T-helper 2 cell treated with Interferon-gamma antibody and Interleukin-4, amounts not matched to agents 5 μg/mL and 100 μg/mL, for 36 hours (primary cell): Measurements from ENCODE around the gene KATNB1.
"Not testable (repeated sequence)": the region's sequence is repeated elsewhere in the genome, so short reads cannot be mapped to it uniquely, and the experiment has no call there.

ENCODE experiments used
- DNase-seq: peaks from one replicate; pipeline ENCODE4 v3.0.0; 2021; ENCODE audit warnings: low spot score
- H3K27ac Mint-ChIP-seq: one replicate; pipeline ENCODE4 v1.8.0; 2021; ENCODE audit warnings: mild to moderate bottlenecking, mixed read lengths
- H3K27me3 Mint-ChIP-seq: one replicate; pipeline ENCODE4 v1.8.0; 2021; ENCODE audit warnings: low read depth, mixed read lengths
- H3K36me3 Mint-ChIP-seq: one replicate; pipeline ENCODE4 v1.8.0; 2021; ENCODE audit warnings: low read depth, mixed read lengths
- H3K4me1 Mint-ChIP-seq: one replicate; pipeline ENCODE4 v1.8.0; 2021; ENCODE audit warnings: low read depth, mixed read lengths
- H3K4me3 Mint-ChIP-seq: one replicate; pipeline ENCODE4 v1.8.0; 2022; ENCODE audit warnings: mild to moderate bottlenecking, moderate library complexity, mixed read lengths
- H3K9me3 Mint-ChIP-seq: one replicate; pipeline ENCODE4 v1.8.0; 2021; ENCODE audit warnings: mixed read lengths

KATNB1 gene

DNA sequence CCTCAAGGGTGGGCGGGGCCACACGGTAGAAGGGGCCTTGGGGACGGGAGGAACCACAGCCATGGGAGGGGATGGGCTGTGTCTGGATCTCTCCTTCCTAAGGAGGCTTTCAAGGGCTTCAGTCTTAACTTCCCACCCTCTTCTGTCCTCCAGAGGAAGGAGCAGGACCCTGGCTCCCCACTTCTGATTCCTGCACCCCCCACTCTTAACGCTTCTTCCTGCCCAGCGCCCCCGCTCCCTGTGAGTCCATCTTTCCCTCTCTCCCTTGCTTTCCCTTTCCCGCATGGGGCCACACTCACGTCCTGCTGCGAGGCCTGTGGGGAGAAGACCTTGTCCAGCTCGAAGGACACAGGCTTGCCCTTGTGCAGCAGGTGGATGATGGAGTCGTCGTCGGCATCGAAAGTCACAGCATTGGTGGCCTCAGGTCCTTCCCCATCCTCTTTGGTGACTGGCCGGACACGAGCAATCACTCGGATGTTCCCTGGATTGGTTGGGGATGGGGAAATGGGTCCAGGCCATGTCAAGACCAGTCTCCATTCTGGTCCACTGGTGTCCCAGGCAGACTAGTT, 29.7 kb downstream of the KATNB1 start:
- Mint-ChIP-seq H3K9me3 (no peaks in the 10 kb centered on the region), H3K27ac (no peak overlapping the region), H3K27me3 (no peaks in the 10 kb centered on the region), H3K4me1 (peaks cover 3% of the 10 kb centered on the region), H3K36me3 (no peaks in the 10 kb centered on the region), H3K4me3 (no peak overlapping the region)
- no peak for DNase-seq

DNA sequence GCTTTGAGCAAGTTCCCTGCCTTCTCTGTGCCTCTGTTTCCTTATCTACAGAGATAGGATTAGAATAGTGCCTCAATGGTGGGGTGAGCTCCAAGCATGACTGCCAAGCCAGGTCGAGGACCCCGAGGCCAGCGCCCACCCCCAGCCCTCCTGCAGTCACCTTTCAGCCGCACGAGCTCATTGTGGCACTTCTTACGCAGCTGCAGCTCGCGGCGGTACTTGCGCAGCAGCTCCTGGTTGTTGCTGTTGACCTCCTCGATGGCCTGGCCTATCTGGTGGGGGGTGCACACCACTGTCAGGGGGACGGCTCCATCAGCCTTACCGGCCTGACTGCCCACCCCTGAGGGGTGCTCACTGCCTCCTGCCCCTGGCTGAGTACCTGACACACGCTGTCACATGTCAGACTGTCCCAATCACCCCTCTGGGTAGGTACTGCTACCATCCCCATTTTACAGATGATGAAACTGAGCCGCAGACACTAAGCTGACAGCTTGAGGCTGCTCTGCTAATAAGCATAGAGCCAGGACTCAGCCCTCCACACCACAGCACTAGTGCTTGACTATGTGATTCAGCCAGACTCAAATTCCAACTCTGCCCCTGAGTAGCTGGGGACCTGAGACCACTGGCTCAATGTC, 31.3 kb downstream of the KATNB1 start:
- no peak for DNase-seq
- no peak overlapping the region for H3K27ac Mint-ChIP-seq

DNA sequence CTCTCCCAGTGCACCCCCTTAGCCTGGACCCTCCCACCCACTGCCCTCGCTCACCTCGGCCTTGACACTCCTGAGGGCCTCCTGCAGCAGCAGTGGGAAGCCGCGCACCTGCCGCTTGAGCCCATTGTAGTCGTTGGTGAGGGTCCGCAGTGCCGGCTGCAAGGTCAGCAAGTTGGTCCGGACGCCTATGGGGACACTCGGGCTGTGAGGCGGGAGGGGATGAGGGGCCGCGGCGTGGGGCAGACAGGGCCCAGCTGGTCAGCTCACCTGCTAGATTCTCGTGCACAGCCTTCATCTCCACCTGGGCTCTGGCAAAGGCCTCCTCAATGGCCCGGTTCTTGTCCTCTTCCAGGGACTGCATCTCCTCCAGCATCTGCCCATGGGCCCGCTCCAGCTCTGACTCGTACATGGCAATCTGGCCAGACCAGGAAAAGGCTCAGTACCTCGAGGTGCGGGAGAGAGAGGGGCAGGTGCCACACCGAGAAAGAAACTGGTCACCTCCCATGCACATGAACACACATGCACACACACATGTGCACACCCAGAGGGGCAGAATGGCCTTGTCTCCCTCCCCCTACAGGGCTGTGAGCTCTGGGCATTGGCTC, 34.1 kb downstream of the KATNB1 start:
- DNase-seq: no peak
- no peaks in the 10 kb centered on the region for H3K4me1 Mint-ChIP-seq
- no peaks in the 10 kb centered on the region for H3K9me3 Mint-ChIP-seq
- no peak overlapping the region for H3K27ac Mint-ChIP-seq
- H3K36me3 Mint-ChIP-seq: no peaks in the 10 kb centered on the region
- no peak overlapping the region for H3K4me3 Mint-ChIP-seq
- no peaks in the 10 kb centered on the region for H3K27me3 Mint-ChIP-seq

More for the DNA sequence above, 31.3 kb downstream of the KATNB1 start:
- Mint-ChIP-seq H3K27me3 (no peaks in the 10 kb centered on the region), H3K4me1 (peaks cover 3% of the 10 kb centered on the region), H3K9me3 (no peaks in the 10 kb centered on the region), H3K36me3 (no peaks in the 10 kb centered on the region), H3K4me3 (no peak overlapping the region)

DNA sequence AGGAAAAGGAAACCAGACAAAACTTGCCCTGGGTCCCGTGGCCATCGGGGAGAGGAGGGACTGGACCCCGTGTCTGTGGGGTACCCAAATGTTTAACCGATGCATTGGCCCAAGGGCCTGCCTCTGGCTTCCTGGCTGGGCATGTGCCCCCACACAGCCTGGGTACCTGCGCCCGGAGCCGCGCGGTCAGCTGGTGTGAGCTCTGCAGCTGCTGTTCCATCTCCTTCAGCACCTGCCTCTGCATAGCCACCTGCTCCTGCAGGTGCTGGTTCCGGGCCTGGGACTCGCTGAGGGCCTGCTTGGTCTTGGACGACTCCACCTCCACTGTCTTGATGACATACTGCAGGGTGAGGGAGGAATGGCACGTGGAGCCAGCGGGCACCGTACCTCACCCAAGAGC, 34.8 kb downstream of the KATNB1 start:
- no peak for DNase-seq
- Mint-ChIP-seq H3K4me3 (no peak overlapping the region), H3K4me1 (no peaks in the 10 kb centered on the region), H3K36me3 (no peaks in the 10 kb centered on the region), H3K27ac (no peak overlapping the region), H3K9me3 (no peaks in the 10 kb centered on the region), H3K27me3 (no peaks in the 10 kb centered on the region)

DNA sequence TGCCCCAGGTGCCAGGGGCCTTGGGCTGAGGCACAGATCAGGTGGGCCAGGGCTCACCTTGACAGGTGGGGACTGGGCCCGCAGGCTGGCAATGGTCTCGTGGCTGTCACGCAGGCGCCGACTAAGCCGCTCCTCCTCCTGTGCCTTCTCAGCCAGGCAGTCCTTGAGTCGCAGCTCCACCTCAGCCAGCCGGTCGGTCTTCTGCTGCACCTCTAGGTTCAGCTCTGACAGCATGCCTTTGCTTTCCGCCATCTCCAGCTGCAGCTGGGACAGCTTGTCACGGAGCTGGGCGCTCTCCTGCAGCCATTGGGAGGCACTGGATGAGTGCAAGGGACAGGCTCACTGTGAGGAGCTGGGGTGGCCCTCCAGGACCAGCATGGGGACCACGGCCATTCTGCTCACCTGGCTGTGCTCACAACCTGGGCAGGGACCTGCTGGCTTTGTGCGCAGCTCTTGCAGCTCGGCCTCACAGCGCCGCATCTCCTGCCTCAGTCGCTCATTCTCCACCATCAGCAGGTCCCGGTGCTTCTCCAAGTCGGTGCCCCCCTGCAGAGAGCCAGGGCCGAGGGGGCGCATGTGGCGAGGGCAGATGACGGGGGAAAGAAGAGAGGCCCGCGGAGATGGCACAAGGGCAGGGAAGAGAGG, 35.7 kb downstream of the KATNB1 start:
- no peaks in the 10 kb centered on the region for H3K9me3 Mint-ChIP-seq
- DNase-seq: no peak
- no peaks in the 10 kb centered on the region for H3K4me1 Mint-ChIP-seq
- H3K36me3 Mint-ChIP-seq: no peaks in the 10 kb centered on the region
- no peak overlapping the region for H3K27ac Mint-ChIP-seq
- H3K4me3 Mint-ChIP-seq: no peak overlapping the region
- H3K27me3 Mint-ChIP-seq: no peaks in the 10 kb centered on the region

DNA sequence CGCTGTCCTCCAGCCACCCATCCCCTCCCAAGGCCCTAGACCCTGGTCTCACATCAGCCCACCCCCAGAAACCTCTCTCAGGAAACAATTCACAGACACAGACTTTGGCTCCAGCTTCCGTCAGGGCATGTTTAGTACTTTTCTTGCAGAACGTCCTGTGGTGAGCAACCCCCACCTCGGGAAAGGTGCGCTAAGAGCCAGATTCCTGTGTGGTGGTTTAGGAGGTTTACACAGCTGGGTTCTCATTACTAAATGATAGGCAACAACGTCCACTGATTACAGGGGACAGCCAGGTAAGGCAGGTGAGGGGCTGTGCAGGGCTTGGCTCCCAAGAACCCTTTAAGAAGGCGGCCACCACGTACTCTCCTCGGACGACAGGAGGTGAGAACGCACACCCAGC, 37.4 kb downstream of the KATNB1 start:
- no peak for DNase-seq
- H3K4me1 Mint-ChIP-seq: no peaks in the 10 kb centered on the region
- H3K27ac Mint-ChIP-seq: no peak overlapping the region
- no peaks in the 10 kb centered on the region for H3K27me3 Mint-ChIP-seq
- no peak overlapping the region for H3K4me3 Mint-ChIP-seq
- no peaks in the 10 kb centered on the region for H3K36me3 Mint-ChIP-seq
- no peaks in the 10 kb centered on the region for H3K9me3 Mint-ChIP-seq

DNA sequence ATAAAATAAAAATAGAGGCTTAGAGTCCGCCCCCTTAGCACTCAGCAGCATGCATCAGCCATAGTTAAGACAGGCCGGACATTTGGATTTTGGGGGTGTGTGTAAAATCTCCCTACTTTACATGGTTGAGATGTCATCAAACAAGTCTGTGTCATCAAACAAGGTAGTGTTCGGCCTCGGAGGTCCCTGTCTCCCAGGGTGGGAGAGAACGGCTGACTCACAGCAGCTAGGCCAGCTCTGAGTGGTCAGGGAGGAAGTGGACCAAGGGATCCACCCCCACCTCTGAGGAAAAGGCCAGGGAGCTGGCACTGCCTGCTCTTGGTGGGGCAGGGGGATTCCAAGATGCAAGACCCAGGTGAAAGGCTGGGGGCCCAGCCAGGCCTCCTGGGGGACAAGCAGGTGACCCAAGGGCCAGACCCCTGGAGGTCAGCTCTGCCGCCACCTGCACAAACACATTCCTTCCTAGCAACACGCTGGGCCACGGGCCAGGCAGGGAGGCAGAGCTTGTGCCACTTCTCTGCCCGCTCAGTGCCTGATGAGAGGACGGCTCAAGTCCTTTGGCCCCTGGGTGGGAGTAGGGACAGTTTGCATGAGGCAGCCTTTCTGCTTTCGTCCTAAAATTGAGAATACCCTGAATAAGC, 38.2 kb downstream of the KATNB1 start:
- DNase-seq: no peak
- H3K36me3 Mint-ChIP-seq: no peaks in the 10 kb centered on the region
- no peak overlapping the region for H3K4me3 Mint-ChIP-seq
- H3K9me3 Mint-ChIP-seq: no peaks in the 10 kb centered on the region
- no peaks in the 10 kb centered on the region for H3K27me3 Mint-ChIP-seq
- H3K27ac Mint-ChIP-seq: no peak overlapping the region
- H3K4me1 Mint-ChIP-seq: no peaks in the 10 kb centered on the region

DNA sequence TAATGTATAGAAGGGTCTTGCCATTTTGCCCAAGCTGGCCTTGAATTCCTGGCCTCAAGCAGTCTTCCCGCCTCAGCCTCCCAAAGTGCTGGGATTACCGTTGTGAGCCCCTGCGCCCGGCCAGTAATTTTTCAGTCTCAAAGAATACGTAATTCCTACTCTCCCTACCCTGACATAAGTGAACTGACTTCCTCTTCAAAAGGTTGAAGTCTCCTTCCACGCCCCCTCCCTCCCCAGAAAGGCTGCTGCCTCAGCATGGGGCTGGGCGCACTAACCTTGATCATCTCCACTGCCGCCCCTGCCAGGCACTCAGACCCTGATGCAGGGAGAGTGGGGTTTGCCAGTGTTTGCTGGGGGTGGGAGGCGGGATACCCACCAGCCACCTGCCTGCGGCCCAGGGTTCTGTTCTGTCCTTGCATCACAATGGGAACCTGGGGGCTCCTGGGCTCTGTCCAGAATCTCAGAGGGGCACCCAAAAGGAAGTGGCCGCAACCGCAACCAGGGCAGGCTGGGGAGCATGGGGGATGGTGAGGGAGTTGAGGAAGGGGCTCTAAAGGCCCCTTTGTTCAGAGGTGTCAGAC, 39.2 kb downstream of the KATNB1 start:
- H3K9me3 Mint-ChIP-seq: no peaks in the 10 kb centered on the region

DNA sequence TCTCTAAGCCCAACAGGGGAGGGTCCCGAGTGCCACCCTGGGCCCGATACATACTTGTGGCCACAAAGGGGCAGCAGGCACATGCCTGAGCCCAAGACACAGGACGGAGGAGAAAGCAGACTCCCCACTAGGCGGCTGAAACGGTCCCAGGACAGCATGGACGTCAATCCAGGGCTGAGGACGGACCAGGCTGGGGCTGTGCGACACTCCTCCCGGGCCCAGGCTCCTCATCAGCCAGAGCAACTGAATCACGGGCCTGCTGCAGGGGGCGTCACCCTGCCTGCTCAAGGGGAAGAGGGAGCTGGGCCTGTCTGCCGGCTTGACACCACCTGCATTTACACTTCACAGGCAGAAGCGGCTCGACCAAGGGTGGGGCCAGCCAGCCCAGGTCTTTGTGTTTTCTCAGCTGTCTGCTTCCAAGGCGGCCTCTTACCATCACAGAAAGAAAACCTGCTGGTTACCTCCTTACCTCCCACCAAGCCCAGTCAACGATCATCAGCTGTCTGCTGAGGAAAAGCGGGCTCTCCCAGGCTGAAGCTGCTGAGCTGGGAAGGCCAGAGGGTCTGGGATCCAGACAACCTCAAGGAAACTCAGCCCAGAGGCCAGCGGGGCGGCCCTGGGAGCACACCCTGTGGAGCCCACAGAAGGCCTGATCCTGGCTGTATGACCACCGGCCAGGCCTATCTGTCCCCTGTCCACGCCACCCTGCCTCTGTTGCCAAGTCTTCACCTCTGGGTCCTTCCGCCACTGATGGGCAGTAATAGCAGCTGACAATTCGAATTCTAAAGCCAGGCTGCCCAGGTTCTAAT, 40.3 kb downstream of the KATNB1 start:
- no peak overlapping the region for H3K27ac Mint-ChIP-seq
- no peaks in the 10 kb centered on the region for H3K4me1 Mint-ChIP-seq
- no peak for DNase-seq
- no peaks in the 10 kb centered on the region for H3K36me3 Mint-ChIP-seq
- H3K4me3 Mint-ChIP-seq: no peak overlapping the region
- peaks cover 2% of the 10 kb centered on the region for H3K27me3 Mint-ChIP-seq
- no peaks in the 10 kb centered on the region for H3K9me3 Mint-ChIP-seq

More for the DNA sequence above, 39.2 kb downstream of the KATNB1 start:
- DNase-seq: no peak
- Mint-ChIP-seq H3K4me1 (no peaks in the 10 kb centered on the region), H3K4me3 (no peak overlapping the region), H3K36me3 (no peaks in the 10 kb centered on the region), H3K27me3 (peaks cover 2% of the 10 kb centered on the region), H3K27ac (no peak overlapping the region)

DNA sequence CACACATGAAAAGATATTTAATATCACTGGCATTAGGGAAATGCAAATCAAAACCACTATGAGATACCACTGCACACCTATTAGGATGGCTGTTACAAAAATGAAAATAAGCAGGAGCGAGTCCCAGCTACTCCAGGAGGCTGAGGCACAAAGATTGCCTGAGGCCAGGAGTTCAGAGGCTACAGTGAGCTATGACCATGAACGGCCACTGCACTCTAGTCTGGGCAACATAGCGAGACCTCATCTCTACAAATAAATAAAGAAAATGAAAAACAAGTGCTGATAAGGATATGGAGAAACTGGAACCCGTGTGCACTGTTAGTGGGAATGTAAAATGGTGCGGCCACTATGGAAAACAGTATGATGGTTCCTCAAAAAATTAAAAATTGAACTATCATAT, 43.1 kb downstream of the KATNB1 start:
- DNase-seq: no peak
- Mint-ChIP-seq H3K36me3 (no peaks in the 10 kb centered on the region), H3K27me3 (peaks cover 2% of the 10 kb centered on the region), H3K27ac (no peak overlapping the region), H3K9me3 (no peaks in the 10 kb centered on the region), H3K4me1 (no peaks in the 10 kb centered on the region), H3K4me3 (no peak overlapping the region)

DNA sequence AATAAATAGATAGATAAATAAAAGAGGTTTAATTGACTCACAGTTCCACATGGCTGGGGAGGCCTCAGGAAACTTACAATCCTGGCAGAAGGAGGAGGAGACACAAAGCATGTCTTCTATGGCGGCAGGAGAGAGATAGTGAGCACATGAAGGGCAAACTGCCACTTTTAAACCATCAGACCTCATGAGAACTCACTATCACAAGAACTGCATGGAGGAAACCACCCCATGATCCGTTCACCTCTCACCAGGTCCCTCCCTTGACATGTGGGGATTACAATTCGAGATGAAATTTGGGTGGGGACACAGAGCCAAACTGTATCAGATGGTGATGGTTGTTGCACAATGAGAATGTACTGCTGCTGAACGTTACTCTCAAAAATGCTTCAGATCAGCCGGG, 44.3 kb downstream of the KATNB1 start:
- not testable (repeated sequence) for H3K4me3 Mint-ChIP-seq, H3K27ac Mint-ChIP-seq, H3K9me3 Mint-ChIP-seq, H3K36me3 Mint-ChIP-seq, H3K27me3 Mint-ChIP-seq, DNase-seq, H3K4me1 Mint-ChIP-seq

DNA sequence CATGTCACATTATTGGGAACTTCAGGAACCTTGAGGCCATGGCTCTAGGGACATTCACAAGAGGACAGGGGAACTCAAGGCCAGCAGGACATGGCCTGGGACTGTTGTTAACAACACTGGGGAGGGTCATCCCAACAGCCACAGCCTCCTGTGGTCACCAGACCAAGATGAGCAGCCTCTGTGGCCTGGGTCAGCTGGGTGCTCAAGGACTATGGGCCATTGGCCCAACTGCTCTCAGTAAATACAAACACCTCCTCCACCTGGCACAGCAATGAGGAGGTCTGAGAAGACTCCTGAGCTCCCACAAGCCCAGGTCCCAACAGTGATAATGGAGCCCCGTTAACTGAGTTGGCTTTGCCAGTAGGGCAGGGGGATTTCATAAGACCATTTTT, 45.8 kb downstream of the KATNB1 start:
- H3K27me3 Mint-ChIP-seq: peaks cover 2% of the 10 kb centered on the region
- no peak for DNase-seq
- no peaks in the 10 kb centered on the region for H3K4me1 Mint-ChIP-seq
- H3K4me3 Mint-ChIP-seq: no peak overlapping the region
- H3K27ac Mint-ChIP-seq: no peak overlapping the region
- no peaks in the 10 kb centered on the region for H3K36me3 Mint-ChIP-seq
- H3K9me3 Mint-ChIP-seq: no peaks in the 10 kb centered on the region
